BE2C (cell line): ENCODE results near the gene ZNF277.

Experiments used
- DNase-seq: peaks from one replicate; pipeline ENCODE4 v3.0.0-alpha.2; 2020
- H3K27me3 ChIP-seq: fragments of 250-450 bp; sonication (Bioruptor Pico); 2 replicates; pipeline ENCODE4 v1.5.1; 2020; ENCODE audit warnings: mild to moderate bottlenecking
- H3K36me3 ChIP-seq: fragments of 250-450 bp; sonication (Bioruptor Pico); 2 replicates; pipeline ENCODE4 v1.5.1; 2020; ENCODE audit warnings: mild to moderate bottlenecking
- H3K4me1 ChIP-seq: fragments of 250-450 bp; sonication (Bioruptor Pico); 2 replicates; pipeline ENCODE4 v1.5.1; 2020
- H3K4me3 ChIP-seq: 2 replicates; pipeline ENCODE4 v1.5.1; 2011; ENCODE audit warnings: low read depth, low read length
- H3K9me3 ChIP-seq: fragments of 250-450 bp; sonication (Bioruptor Pico); 2 replicates; pipeline ENCODE4 v1.5.1; 2020
- CTCF ChIP-seq: IDR thresholded peaks from 2 replicates; pipeline ENCODE4 v1.5.1; 2012; ENCODE audit warnings: mild to moderate bottlenecking, low read depth, low read length

Gene ZNF277

GRCh38 chr7:112180223-112180622 lies 26.3 kb upstream of the ZNF277 start:
- no peaks in the 10 kb centered on the region for H3K9me3 ChIP-seq
- H3K4me3 ChIP-seq: no peak overlapping the region
- TF ChIP-seq CTCF: no peak
- peaks cover 2% of the 10 kb centered on the region; the same call in 1 of the 2 replicates for H3K4me1 ChIP-seq
- no peak for DNase-seq
- H3K36me3 ChIP-seq: no peaks in the 10 kb centered on the region
- H3K27me3 ChIP-seq: no peaks in the 10 kb centered on the region

- DNase-seq: peak; percentile 43
Measured at GRCh38 chr7:112182749-112183148, 23.7 kb upstream of the ZNF277 start.

GRCh38 chr7:112183266-112183665 lies 23.2 kb upstream of the ZNF277 start:
- Histone ChIP-seq H3K4me3 (no peak overlapping the region), H3K27me3 (no peaks in the 10 kb centered on the region), H3K36me3 (no peaks in the 10 kb centered on the region), H3K4me1 (peaks cover 7% of the 10 kb centered on the region), H3K9me3 (no peaks in the 10 kb centered on the region)
- no peak for TF ChIP-seq CTCF
- DNase-seq: no peak

More at GRCh38 chr7:112182749-112183148, 23.7 kb upstream of the ZNF277 start:
- H3K4me3 ChIP-seq: no peak overlapping the region
- H3K27me3 ChIP-seq: no peaks in the 10 kb centered on the region
- H3K4me1 ChIP-seq: peaks cover 7% of the 10 kb centered on the region
- TF ChIP-seq CTCF: no peak
- no peaks in the 10 kb centered on the region for H3K9me3 ChIP-seq
- no peaks in the 10 kb centered on the region for H3K36me3 ChIP-seq

GRCh38 chr7:112184455-112184854 lies 22.0 kb upstream of the ZNF277 start:
- no peaks in the 10 kb centered on the region for H3K36me3 ChIP-seq

GRCh38 chr7:112185005-112185834 lies 21.3 kb upstream of the ZNF277 start:
- Histone ChIP-seq H3K4me3 (no peak overlapping the region), H3K9me3 (no peaks in the 10 kb centered on the region), H3K27me3 (no peaks in the 10 kb centered on the region), H3K36me3 (no peaks in the 10 kb centered on the region), H3K4me1 (peaks cover 7% of the 10 kb centered on the region)
- no peak for TF ChIP-seq CTCF
- no peak for DNase-seq

More at GRCh38 chr7:112184455-112184854, 22.0 kb upstream of the ZNF277 start:
- H3K4me1 ChIP-seq: peaks cover 7% of the 10 kb centered on the region
- no peaks in the 10 kb centered on the region for H3K9me3 ChIP-seq
- no peak overlapping the region for H3K4me3 ChIP-seq
- no peak for DNase-seq
- no peak for TF ChIP-seq CTCF
- no peaks in the 10 kb centered on the region for H3K27me3 ChIP-seq

- Histone ChIP-seq H3K4me3 (no peak overlapping the region), H3K4me1 (peaks cover 7% of the 10 kb centered on the region), H3K36me3 (no peaks in the 10 kb centered on the region), H3K27me3 (no peaks in the 10 kb centered on the region), H3K9me3 (no peaks in the 10 kb centered on the region)
- TF ChIP-seq CTCF: no peak
- DNase-seq: no peak
Measured at GRCh38 chr7:112186300-112186699, 20.2 kb upstream of the ZNF277 start.
